GM18951 (cell line): ENCODE results near the gene PIM3.

ENCODE experiments used
- POLR2A ChIP-seq: IDR thresholded peaks from 4 replicates; pipeline ENCODE4 v1.6.1; 2011; ENCODE audit warnings: mild to moderate bottlenecking; ENCODE audit not compliant: insufficient read length, insufficient read depth; ENCODE audit errors: extremely low read depth
- in situ Hi-C: fragments of 300-500 bp; cut with MboI; formaldehyde crosslinking; loops from one replicate; pipeline ENCODE4 v1.12.0; 2022; ENCODE audit warnings: low sequenced_read_pairs, mixed read lengths, inconsistent platforms; ENCODE audit not compliant: unreplicated experiment

The PIM3 gene

GRCh38 chr22:49950396-49950994 is 10.1 kb upstream of the PIM3 start:
- no peak for TF ChIP-seq POLR2A
- in situ Hi-C loops, result no loop called here

- no peak for TF ChIP-seq POLR2A
- in situ Hi-C loops, result no loop called here
Observed at GRCh38 chr22:49951000-49951677, 9.4 kb upstream of the PIM3 start.

- TF ChIP-seq POLR2A, result no peak
- in situ Hi-C loops, result no loop called here
Observed at GRCh38 chr22:49951678-49951985, 8.9 kb upstream of the PIM3 start.

- in situ Hi-C loops, result no loop called here
- TF ChIP-seq POLR2A, result no peak
Observed at GRCh38 chr22:49951986-49952896, 8.3 kb upstream of the PIM3 start.

- no peak for TF ChIP-seq POLR2A
- in situ Hi-C loops, result no loop called here
Observed at GRCh38 chr22:49953027-49953679, 7.4 kb upstream of the PIM3 start.

- TF ChIP-seq POLR2A, result no peak
- in situ Hi-C loops, result no loop called here
Observed at GRCh38 chr22:49953680-49954344, 6.8 kb upstream of the PIM3 start.

- in situ Hi-C loops, result no loop called here
- no peak for TF ChIP-seq POLR2A
Observed at GRCh38 chr22:49954354-49954753, 6.2 kb upstream of the PIM3 start.

GRCh38 chr22:49954991-49955580 is 5.5 kb upstream of the PIM3 start:
- in situ Hi-C loops, result no loop called here
- TF ChIP-seq POLR2A, result no peak

GRCh38 chr22:49955581-49956417 is 4.8 kb upstream of the PIM3 start:
- in situ Hi-C loops, result no loop called here
- TF ChIP-seq POLR2A, result no peak

GRCh38 chr22:49956418-49956770 is 4.2 kb upstream of the PIM3 start:
- in situ Hi-C loops, result no loop called here
- TF ChIP-seq POLR2A, result no peak

- no peak for TF ChIP-seq POLR2A
- in situ Hi-C loops, result no loop called here
Observed at GRCh38 chr22:49956914-49957825, 3.4 kb upstream of the PIM3 start.
